GM10248 (cell line): ENCODE measurements around the gene NCL.

Experiments
- CTCF ChIA-PET: fragments of 300-600 bp; sonication (Branson Sonifier 250); formaldehyde crosslinking; extraction: SDS; loops from one replicate; lab custom pipeline; 2021; ENCODE audit warnings: antibody characterized with exemption; lab: Yijun Ruan, JAX
- POLR2A ChIA-PET: fragments of 350-650 bp; sonication (Branson Sonifier 250); formaldehyde crosslinking; extraction: SDS; loops from one replicate; lab custom pipeline; 2020; ENCODE audit warnings: antibody characterized with exemption; lab: Yijun Ruan, JAX
- DNase-seq: peaks from one replicate; pipeline ENCODE4 v3.0.0; 2012; ENCODE audit errors: extremely low spot score
- TF ChIP-seq, protein P1 (sequence below): IDR thresholded peaks from 2 replicates; pipeline ENCODE4 v1.5.1; 2012; ENCODE audit warnings: mild to moderate bottlenecking, low read depth; ENCODE audit errors: extremely low read depth, missing control alignments, control extremely low read depth

The NCL gene

DNA sequence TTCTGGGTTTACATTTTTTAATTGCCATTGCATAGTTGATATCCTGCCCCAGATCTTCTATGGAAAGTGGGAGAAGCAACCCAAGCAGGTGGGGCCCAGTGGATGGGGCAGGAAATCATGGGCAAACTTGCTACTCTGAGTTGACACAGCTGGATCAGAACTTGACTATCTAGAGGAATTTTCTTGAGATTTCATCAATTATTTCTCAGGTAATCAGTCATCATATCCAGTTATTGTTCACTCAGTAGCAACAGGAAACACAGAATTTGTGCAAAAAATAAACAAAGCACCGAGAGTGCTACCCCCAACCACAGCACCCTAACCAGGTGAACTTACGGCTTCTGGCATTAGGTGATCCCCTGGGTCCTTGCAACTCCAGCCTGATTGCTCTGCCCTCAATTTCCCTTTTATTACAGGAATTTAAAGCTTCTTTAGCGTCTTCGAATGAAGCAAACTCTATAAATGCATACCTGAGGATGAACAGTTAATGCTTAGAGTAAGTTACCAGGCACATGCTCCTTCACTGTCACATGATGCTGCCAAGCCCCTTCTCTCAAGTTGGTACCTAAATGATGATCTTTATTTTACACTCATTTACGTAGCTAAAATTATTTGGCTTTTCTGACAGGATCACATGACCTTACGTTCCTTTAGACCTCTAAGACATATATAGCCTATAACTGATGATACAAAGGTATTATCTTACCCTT is 7.8 kb downstream of the NCL start:
- DNase-seq: no peak
- ChIA-PET CTCF (interaction anchor here (1.0 kb wide), 1 partner anchor 8 kb away, joined by 3 read pairs; the partner anchor contains the start of gene NCL), POLR2A (interaction anchor here (7.2 kb wide), 1 partner anchor 7 kb away, joined by 120 read pairs; the partner anchor contains the start of gene NCL)
- TF ChIP-seq, protein P1, sequence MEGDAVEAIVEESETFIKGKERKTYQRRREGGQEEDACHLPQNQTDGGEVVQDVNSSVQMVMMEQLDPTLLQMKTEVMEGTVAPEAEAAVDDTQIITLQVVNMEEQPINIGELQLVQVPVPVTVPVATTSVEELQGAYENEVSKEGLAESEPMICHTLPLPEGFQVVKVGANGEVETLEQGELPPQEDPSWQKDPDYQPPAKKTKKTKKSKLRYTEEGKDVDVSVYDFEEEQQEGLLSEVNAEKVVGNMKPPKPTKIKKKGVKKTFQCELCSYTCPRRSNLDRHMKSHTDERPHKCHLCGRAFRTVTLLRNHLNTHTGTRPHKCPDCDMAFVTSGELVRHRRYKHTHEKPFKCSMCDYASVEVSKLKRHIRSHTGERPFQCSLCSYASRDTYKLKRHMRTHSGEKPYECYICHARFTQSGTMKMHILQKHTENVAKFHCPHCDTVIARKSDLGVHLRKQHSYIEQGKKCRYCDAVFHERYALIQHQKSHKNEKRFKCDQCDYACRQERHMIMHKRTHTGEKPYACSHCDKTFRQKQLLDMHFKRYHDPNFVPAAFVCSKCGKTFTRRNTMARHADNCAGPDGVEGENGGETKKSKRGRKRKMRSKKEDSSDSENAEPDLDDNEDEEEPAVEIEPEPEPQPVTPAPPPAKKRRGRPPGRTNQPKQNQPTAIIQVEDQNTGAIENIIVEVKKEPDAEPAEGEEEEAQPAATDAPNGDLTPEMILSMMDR: no peak

- ChIA-PET CTCF (interaction anchor here (0.8 to 1.0 kb wide), 2 partner anchors 9 to 353 kb away, joined by 3 to 4 read pairs; partner anchors contain the start of gene NCL), POLR2A (interaction anchor here (0.6 to 7.2 kb wide), 3 partner anchors 7 to 1660 kb away, joined by 3 to 120 read pairs (median 3); partner anchors contain the start of gene NCL)
- TF ChIP-seq, protein P1: no peak
- DNase-seq: no peak
Observed at GRCh38 chr2:231455890-231456289, 8.4 kb downstream of the NCL start.

- TF ChIP-seq, protein P1: no peak
- ChIA-PET POLR2A (interaction anchor here (0.6 to 7.2 kb wide), 4 partner anchors 8 to 1660 kb away, joined by 3 to 120 read pairs (median 4); partner anchors contain the start of gene NCL), CTCF (interaction anchor here (0.8 to 4.0 kb wide), 6 partner anchors 8 to 352 kb away, joined by 3 to 28 read pairs (median 6); partner anchors contain the start of gene NCL)
- DNase-seq: no peak
Observed at GRCh38 chr2:231455222-231455621, 9.1 kb downstream of the NCL start.

DNA sequence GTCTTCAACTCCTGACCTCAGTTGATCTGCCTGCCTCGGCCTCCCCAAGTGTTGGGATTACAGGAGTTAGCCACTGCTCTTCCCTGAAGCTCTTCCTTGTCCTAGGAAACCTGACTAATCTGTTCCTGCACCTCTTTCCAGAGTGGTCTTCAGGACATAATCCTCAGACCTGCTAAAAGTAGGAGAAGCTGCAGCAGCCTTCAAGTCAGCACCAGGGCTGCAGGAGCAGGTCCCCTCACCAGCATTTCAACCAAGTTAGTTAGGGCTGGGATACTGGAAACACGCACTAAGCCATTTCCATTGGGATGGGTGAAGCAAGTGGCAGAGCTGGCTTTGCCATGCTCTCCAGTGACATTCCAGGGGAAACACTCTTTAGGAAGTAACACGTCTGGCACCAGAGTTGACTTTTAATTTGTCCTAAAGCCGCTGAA is 9.9 kb downstream of the NCL start:
- TF ChIP-seq, protein P1: no peak
- ChIA-PET CTCF (interaction anchor here (1.1 to 4.0 kb wide), 7 partner anchors 8 to 351 kb away, joined by 3 to 28 read pairs (median 5); partner anchors contain the start of gene NCL), POLR2A (interaction anchor here (1.5 to 7.2 kb wide), 2 partner anchors 9 to 37 kb away, joined by 3 to 120 read pairs; partner anchors contain the start of gene NCL)
- no peak for DNase-seq

DNA sequence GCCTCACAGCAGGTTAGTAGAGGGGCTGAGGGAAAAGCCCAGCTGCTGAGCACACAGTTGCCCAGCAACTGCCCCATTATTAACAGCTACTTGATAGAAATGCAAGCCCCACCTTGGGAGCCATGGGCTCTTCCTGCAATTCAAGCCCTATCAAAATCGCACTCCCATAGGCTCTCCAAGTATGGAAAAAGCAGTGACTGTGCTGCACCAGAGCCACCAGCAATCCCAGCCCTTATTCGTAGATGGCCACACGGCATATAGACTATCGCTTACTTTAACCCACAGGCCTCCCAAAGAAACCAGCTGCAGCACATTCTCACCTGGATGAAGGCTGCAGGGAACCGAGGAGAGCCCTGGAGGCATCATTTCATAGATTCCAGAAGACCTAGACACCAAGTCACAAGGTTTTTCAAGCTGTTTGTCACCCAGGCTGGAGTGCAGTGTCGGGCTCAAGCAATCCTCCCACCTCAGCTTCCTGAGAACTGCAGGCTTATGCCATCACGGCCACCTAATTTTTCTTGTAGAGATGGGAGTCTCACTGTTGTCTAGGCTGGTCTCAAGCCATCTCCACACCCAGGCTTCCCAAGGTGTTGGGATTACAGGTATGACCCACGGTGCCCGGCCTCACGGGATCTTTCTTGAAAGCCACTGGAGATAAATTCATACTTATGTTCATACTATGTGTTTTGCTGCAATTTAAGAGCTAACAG is 11.3 kb downstream of the NCL start:
- TF ChIP-seq, protein P1: no peak
- CTCF ChIA-PET: interaction anchor here (0.9 to 4.0 kb wide), 27 partner anchors 9 to 766 kb away, joined by 3 to 28 read pairs (median 4); partner anchors contain the start of gene NCL
- POLR2A ChIA-PET: interaction anchor here (0.6 to 7.2 kb wide), 12 partner anchors 10 to 795 kb away, joined by 3 to 120 read pairs (median 4); partner anchors contain the start of gene NCL
- no peak for DNase-seq
